Vein endothelial cell (primary cell): ENCODE data around the gene RASGEF1B. TPM values are rescaled to one million over a fixed set of nuclear protein-coding genes. Genes with fewer than 3 reads are reported as not detected.

Experiments
- total RNA-seq: library from RNA; depleted of rRNA; stranded (reverse); fragments of >200 nt; gene quantifications from 2 replicates; pipeline ENCODE4 v1.2.3, GENCODE V29; 2012

The RASGEF1B gene
- 0.29 and 0.33 TPM in 2 replicates for total RNA-seq

GRCh38 chr4:81471588-81472280, at the start of gene RASGEF1B:
Gene RASGEF1B, minus strand, starts transcription at chr4:81471907. Its CDS starts 12,399 bp downstream, at chr4:81459508.

